Fibroblast of lung (primary cell): Measurements from ENCODE around the gene DPP6.

Experiments used
- CTCF ChIP-seq, 2 donors: IDR thresholded peaks in 1 of 2; conservative IDR thresholded peaks in 1 of 2; 1 replicate in 1 of 2; 2 replicates in 1 of 2; pipeline ENCODE4 v1.5.1; 2011 to 2012; ENCODE audit warnings: low read length in 2 of 2, control low read depth in 1 of 2, inconsistent platforms in 1 of 2, low read depth in 1 of 2, mild to moderate bottlenecking in 1 of 2
- EZH2 ChIP-seq: IDR thresholded peaks from 2 replicates; pipeline ENCODE4 v1.5.1; 2012; ENCODE audit warnings: low read length, control low read depth, mild to moderate bottlenecking; ENCODE audit errors: missing control alignments

- no peak for TF ChIP-seq CTCF (conservative IDR thresholded peaks at IDR 0.05 in 1 of 2, IDR thresholded peaks at IDR 0.05 in 1 of 2; ENCODE audit: low read depth in 1 of 2, low read length in 2 of 2)
- TF ChIP-seq EZH2: no peak
Measured at GRCh38 chr7:154884348-154884920, 832.2 kb downstream of the DPP6 start.
